HG03575 (cell line): ENCODE results near the gene NRP2.

Experiments
- ATAC-seq: cut with Tn5 transposase; IDR thresholded peaks from one replicate; pipeline ENCODE4 v1.9.1; 2021; ENCODE audit not compliant: unreplicated experiment, insufficient number of reproducible peaks, low FRiP score; ENCODE audit errors: extremely low read depth

NRP2 gene

GRCh38 chr2:205719847-205720246, 37.5 kb downstream of the NRP2 start:
- no peak for ATAC-seq

DNA sequence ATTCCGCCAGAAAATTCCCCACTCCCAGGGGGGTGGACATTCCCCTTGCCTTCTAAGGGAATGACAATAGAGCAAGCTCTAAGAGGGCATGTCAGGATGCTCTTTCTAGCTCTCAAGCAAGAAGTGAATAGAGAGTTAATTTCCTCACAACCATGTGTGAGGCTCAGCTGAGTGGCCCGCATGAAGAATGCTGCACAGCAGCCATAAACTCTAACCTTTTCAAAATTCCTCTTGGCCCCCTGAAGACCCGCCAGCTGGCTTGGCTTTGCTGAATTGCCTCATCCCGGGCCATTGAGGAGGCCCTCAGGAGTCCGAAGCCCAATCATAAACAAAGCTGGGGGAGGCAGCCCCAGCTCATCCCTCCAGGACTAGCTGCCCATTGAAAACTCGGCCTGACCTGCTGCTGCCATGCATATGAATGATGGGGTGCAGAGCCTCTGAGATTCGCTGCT, 38.2 kb downstream of the NRP2 start:
- ATAC-seq = no peak

- no peak for ATAC-seq
Measured at GRCh38 chr2:205721057-205721449, 38.8 kb downstream of the NRP2 start.

- no peak for ATAC-seq
Measured at GRCh38 chr2:205722283-205722918, 40.1 kb downstream of the NRP2 start.

DNA sequence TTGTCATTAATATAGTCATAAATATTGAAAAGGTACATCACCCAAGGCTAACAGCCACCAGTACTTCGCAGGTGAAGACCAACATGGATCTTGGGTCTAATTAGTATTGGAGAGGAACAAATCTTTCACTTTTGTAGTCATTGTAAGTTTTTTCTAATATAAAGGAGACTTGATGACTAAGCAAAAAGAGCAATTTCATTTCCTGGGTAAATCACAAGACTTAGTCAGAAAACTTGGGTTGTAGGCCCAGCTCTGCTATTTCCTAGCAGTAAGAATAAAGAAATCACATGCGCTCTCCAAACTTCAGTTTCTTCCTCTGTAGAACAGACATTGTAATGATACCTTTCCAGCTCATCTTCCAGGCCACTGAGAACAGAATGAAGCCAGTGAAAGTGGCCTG, 40.9 kb downstream of the NRP2 start:
- no peak for ATAC-seq

- no peak for ATAC-seq
Measured at GRCh38 chr2:205725059-205725458, 42.8 kb downstream of the NRP2 start.

GRCh38 chr2:205726506-205726905, 44.2 kb downstream of the NRP2 start:
- no peak for ATAC-seq

DNA sequence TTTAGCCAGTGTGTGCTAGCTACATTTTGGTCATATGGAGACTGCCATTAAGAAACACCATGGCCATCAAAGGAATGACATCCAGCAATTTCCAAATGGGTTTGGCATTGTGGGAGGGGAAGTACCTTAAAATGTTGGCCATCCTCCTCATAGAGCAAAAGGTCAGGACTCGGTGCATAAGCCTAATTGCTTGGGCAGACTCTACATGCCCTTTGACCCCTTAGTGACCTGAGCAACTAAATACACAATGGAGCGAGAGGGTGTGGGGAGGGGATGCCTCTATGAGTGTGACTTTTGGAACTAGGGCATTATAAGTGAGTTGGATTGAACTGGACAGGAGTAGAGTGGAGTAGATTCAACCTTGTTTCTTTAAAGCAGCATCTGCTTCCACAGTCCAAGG, 44.9 kb downstream of the NRP2 start:
- no peak for ATAC-seq

DNA sequence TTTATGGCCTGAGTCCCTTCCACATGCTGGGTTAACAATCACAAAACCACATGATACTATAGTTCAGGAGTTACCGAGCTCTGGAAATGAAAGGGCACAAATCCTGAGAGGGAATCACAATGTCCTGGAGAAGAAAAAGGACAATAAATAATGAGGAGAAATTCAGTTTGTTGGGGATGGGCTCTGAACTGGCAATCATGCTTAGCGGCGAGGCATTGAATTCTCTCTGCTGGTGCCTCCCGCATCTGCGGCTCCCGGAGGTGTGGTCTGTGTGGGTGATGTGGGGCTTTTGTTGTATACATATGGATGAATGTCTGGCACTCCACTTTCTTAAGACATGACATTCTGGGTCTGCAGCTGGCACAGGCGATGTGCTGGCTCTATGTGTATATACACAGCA, 46.1 kb downstream of the NRP2 start:
- no peak for ATAC-seq

DNA sequence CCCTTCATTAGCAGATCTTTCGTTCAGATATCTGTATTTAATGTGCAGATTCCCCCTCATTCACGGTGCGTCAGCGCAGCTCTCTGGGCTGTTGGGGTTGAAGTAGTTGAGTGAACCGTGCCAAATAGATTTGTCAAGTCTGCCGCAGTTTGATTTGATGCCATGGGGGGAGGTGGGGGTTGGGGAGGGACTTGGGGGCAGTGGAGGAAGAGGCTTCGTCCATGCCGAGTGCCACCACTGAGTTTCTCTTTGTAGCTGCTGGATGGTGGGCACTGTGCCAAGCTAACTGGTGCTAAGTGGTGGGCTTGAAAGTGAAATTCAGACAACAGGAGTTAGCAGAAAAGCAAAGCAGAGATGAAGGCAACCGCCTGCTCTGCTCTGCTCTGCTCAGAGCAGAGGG, 47.9 kb downstream of the NRP2 start:
- no peak for ATAC-seq

- no peak for ATAC-seq
Measured at GRCh38 chr2:205730701-205731582, 48.6 kb downstream of the NRP2 start.

DNA sequence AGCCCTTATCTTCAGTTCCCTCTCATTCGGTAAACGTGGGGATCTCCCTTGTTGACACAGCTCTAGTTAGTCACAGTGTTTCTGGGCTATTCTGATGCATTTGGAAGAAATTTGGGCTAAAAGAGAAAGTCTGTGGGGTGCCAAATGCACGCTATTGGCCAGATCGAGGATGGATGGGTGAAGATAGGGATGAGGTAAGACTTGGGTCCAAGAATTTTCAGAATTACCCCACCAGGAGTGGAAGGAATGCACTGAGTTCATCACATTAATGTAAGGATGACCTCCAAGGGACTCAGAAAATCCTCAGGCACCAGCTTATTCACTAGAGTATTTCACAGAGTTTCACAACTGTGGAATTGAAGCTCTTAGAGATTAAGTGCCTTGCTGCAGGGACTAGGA, 49.3 kb downstream of the NRP2 start:
- no peak for ATAC-seq

DNA sequence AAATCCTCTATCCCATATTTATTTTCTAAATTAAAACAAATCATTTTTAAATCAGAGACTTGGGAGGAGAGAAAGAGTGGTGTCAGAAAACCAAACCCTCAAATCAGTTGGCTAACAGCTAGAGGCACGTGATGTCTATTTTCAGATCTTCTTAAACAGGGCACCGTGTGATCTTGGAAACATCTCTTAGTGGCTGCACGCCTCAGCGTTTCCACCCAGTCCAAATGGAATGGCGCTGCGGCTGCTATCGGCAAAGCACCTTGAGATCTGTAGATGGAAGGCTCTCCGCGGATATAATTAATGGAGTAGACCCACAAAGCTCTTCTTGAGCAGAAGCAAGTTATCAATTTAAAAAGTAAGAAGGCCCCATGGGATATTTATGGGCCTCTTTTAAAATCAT, 50.0 kb downstream of the NRP2 start:
- ATAC-seq = no peak

DNA sequence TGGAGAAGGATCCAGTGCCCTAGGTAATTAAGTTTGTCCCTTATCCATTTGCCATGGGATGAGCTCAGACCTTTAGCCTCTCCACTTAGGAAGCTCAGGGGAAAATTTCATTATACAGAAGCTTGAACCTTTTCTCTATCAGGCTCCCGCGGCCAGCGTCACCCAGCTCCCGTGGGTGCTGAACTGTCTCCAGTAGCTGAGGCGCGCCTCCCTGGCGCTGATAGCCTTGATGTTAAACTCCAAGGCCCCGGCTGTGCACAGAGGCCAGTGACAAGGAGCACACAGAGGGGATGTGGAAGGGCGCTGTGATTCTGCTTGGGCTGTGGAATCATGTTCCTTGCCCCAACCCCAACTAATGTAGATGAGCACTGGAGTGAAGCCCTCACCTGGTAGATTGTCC, 50.8 kb downstream of the NRP2 start:
- no peak for ATAC-seq

DNA sequence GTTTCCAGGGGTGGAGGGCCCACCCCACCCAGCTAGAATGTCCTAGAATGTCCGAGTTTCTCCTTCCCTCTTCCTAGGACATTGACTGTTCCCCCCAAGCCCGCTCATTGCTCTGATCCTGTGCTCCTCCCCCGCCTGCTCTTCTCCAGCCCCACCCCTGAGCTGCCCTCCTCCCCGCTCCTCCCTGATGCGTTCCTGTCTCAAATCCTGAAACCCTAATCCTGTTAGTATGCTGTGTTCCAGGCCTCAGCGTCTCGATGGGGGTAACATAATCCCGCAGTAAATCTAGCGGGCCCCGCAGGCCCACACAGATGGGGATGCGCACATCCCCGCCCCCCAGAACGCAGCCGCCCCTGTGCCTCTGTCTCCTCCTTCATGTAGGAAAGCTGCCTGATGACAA, 51.3 kb downstream of the NRP2 start:
- ATAC-seq = no peak

- no peak for ATAC-seq
Measured at GRCh38 chr2:205734436-205735037, 52.2 kb downstream of the NRP2 start.

DNA sequence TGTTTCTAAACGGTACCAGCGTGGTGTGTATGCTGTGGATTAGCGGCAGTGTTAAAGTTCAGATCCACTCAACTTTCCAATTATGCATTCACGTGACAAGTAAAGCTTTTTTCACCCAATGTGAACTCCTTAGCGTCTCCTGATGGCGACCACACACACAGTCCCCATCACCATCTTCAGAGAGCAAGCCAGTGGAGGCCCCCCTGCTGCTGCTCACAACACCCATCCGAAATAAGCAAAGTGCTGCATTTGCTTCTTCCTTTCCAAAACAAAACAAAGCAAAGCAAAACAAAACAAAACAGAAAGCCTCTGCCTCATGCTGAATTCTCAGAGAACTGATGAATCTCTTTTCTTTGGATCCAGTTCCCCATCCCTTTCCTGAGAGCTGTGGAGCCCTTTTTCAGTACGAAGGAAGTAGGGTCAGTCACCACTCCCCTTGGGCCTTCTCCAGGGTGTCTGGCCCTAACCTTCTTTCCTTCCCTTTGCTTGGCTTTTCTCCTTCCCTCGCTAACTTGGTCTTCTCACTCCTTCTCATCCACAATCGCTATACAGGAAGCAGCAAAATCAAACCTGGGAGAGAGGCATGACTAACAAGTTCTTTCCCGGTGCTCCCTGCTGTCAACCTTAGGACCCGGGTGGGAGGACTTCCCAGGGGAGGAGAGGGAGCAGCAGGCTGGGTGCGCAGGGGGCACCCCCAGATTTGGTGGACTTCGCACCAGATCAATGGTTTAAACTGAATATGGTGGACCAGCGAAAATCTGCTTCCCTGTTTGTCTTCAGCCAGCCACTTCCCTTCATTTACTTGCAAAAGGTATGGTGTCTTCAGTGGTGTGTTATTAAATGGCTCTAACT, 56.0 kb downstream of the NRP2 start:
- no peak for ATAC-seq

DNA sequence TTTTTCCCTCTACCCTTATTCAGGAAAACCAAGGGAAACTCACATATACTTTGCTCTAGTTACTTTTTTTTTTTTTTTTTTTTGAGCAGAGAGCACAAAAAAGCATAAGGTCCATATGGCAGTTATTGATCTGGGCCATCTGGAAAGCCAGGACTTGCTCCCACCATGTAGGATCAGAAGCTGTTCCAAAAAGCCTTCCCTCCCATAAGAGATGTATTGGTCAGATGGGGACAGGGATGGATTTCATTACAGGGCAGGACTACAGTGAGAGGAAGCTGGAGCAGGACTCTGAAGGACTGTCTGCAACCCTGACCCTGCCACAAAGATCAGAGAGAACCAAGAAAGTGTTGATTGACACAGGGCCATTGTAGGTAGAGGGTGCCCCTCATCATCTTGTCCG, 57.3 kb downstream of the NRP2 start:
- no peak for ATAC-seq

DNA sequence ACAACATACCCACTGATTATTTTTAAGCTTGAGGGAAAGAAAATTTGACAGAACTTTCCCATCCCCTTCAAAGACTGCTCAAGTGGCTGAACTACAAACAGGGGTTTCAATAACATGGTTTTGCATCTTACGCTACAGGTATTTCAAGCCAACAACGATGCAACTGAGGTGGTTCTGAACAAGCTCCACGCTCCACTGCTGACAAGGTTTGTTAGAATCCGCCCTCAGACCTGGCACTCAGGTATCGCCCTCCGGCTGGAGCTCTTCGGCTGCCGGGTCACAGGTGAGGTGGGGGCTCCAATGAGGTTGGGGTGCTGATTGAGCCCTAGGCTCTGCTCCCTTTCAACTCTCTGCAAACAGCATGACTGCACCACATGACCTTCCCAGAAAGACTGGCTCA, 58.1 kb downstream of the NRP2 start:
- ATAC-seq = no peak
